Measurements from ENCODE around the gene NAA15. TPM values are rescaled to one million over a fixed set of nuclear protein-coding genes. Genes with fewer than 3 reads are reported as not detected.

NAA15 gene
- total RNA-seq, 2 donors from 2014 or later: 55.2 to 62.1 TPM

DNA sequence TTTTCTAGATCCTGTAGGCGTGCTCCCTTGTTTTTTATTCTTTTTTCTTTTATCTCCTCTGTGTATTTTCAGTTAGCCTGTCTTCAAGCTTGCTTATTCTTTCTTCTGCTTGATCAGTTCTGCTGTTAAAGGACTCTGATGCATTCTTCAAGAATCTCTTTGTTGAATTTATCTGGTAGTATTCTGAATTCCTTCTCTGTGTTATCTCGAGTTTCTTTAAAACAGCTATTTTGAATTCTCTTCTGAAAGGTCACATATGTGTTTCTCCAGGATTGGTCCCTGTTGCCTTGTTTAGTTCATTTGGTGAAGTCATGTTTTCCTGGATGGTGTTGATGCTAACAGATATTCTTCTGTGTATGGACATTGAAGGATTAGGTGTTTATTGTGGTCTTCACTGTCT is 167.9 kb downstream of the NAA15 start:
- peaks cover 2% of the 10 kb centered on the region for H3K36me3 Mint-ChIP-seq (ENCODE audit: low read depth)
- H3K9me3 ChIP-seq (ENCODE audit: control insufficient read depth, low read length, poor library complexity, severe bottlenecking): no peaks in the 10 kb centered on the region
- H3K4me1 Mint-ChIP-seq: peaks cover 5% of the 10 kb centered on the region
- no peak overlapping the region for H3K27ac Mint-ChIP-seq
- no peak overlapping the region for H3K4me3 Mint-ChIP-seq
- DNase-seq (no peak), ATAC-seq (no peak)
- no peaks in the 10 kb centered on the region for H3K27me3 Mint-ChIP-seq

Other genes starting within 250 kb of the NAA15 start
- 10 to 100 TPM; 59.8 to 80.6 TPM for gene ELF2, start 124.3 kb upstream of the NAA15 start, total RNA-seq
- not detected for gene MGARP, start 21.3 kb upstream of the NAA15 start, total RNA-seq
- gene NDUFC1, start 972 bp downstream of the NAA15 start, total RNA-seq: 10 to 100 TPM; 15.5 to 17.0 TPM
- gene RAB33B, start 152.6 kb downstream of the NAA15 start, total RNA-seq: 10 to 100 TPM; 19.9 to 20.1 TPM